ENCODE data around the gene BAZ2B.

Gene BAZ2B

DNA sequence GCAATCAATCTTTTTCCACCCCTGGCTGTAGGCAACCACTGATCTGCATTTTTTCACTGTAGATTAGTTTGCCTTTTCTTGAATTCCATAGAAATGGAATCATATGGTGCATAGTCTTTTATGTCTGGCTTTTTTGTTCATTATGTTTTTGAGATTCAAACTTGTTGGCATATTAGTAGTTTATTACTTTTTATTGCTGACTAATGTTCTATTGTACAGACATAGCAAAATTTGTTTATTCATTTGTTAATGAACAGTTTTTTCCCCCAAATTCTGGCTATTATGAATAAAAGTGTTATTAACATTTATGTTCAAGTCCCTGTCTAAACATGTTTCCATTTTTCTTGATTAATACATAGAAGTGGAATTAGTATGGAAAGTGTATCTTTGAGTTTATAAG is 308.4 kb downstream of the BAZ2B start:
- no peak for ATAC-seq
- TF ChIP-seq ISL1 (CRISPR knock-in tag; IDR thresholded peaks at IDR 0.05) = no peak
- TF ChIP-seq, protein P1, sequence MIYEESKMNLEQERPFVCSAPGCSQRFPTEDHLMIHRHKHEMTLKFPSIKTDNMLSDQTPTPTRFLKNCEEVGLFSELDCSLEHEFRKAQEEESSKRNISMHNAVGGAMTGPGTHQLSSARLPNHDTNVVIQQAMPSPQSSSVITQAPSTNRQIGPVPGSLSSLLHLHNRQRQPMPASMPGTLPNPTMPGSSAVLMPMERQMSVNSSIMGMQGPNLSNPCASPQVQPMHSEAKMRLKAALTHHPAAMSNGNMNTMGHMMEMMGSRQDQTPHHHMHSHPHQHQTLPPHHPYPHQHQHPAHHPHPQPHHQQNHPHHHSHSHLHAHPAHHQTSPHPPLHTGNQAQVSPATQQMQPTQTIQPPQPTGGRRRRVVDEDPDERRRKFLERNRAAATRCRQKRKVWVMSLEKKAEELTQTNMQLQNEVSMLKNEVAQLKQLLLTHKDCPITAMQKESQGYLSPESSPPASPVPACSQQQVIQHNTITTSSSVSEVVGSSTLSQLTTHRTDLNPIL (CRISPR knock-in tag; IDR thresholded peaks at IDR 0.05; ENCODE audit: low read depth) = no peak
- TF ChIP-seq, protein P2, sequence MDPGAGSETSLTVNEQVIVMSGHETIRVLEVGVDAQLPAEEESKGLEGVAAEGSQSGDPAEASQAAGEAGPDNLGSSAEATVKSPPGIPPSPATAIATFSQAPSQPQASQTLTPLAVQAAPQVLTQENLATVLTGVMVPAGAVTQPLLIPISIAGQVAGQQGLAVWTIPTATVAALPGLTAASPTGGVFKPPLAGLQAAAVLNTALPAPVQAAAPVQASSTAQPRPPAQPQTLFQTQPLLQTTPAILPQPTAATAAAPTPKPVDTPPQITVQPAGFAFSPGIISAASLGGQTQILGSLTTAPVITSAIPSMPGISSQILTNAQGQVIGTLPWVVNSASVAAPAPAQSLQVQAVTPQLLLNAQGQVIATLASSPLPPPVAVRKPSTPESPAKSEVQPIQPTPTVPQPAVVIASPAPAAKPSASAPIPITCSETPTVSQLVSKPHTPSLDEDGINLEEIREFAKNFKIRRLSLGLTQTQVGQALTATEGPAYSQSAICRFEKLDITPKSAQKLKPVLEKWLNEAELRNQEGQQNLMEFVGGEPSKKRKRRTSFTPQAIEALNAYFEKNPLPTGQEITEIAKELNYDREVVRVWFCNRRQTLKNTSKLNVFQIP (CRISPR knock-in tag; IDR thresholded peaks at IDR 0.05; ENCODE audit: borderline replicate concordance, low read depth) = no peak
- TF ChIP-seq, protein P3, sequence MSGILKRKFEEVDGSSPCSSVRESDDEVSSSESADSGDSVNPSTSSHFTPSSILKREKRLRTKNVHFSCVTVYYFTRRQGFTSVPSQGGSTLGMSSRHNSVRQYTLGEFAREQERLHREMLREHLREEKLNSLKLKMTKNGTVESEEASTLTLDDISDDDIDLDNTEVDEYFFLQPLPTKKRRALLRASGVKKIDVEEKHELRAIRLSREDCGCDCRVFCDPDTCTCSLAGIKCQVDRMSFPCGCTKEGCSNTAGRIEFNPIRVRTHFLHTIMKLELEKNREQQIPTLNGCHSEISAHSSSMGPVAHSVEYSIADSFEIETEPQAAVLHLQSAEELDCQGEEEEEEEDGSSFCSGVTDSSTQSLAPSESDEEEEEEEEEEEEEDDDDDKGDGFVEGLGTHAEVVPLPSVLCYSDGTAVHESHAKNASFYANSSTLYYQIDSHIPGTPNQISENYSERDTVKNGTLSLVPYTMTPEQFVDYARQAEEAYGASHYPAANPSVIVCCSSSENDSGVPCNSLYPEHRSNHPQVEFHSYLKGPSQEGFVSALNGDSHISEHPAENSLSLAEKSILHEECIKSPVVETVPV (CRISPR knock-in tag; IDR thresholded peaks at IDR 0.05) = no peak
- no peak for TF ChIP-seq ZNF565 (CRISPR knock-in tag; conservative IDR thresholded peaks at IDR 0.05; ENCODE audit: low read depth)
- TF ChIP-seq, protein P4, sequence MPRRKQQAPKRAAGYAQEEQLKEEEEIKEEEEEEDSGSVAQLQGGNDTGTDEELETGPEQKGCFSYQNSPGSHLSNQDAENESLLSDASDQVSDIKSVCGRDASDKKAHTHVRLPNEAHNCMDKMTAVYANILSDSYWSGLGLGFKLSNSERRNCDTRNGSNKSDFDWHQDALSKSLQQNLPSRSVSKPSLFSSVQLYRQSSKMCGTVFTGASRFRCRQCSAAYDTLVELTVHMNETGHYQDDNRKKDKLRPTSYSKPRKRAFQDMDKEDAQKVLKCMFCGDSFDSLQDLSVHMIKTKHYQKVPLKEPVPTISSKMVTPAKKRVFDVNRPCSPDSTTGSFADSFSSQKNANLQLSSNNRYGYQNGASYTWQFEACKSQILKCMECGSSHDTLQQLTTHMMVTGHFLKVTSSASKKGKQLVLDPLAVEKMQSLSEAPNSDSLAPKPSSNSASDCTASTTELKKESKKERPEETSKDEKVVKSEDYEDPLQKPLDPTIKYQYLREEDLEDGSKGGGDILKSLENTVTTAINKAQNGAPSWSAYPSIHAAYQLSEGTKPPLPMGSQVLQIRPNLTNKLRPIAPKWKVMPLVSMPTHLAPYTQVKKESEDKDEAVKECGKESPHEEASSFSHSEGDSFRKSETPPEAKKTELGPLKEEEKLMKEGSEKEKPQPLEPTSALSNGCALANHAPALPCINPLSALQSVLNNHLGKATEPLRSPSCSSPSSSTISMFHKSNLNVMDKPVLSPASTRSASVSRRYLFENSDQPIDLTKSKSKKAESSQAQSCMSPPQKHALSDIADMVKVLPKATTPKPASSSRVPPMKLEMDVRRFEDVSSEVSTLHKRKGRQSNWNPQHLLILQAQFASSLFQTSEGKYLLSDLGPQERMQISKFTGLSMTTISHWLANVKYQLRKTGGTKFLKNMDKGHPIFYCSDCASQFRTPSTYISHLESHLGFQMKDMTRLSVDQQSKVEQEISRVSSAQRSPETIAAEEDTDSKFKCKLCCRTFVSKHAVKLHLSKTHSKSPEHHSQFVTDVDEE (CRISPR knock-in tag; IDR thresholded peaks at IDR 0.05) = no peak
- TF ChIP-seq, protein P5, sequence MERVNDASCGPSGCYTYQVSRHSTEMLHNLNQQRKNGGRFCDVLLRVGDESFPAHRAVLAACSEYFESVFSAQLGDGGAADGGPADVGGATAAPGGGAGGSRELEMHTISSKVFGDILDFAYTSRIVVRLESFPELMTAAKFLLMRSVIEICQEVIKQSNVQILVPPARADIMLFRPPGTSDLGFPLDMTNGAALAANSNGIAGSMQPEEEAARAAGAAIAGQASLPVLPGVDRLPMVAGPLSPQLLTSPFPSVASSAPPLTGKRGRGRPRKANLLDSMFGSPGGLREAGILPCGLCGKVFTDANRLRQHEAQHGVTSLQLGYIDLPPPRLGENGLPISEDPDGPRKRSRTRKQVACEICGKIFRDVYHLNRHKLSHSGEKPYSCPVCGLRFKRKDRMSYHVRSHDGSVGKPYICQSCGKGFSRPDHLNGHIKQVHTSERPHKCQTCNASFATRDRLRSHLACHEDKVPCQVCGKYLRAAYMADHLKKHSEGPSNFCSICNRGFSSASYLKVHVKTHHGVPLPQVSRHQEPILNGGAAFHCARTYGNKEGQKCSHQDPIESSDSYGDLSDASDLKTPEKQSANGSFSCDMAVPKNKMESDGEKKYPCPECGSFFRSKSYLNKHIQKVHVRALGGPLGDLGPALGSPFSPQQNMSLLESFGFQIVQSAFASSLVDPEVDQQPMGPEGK (CRISPR knock-in tag; IDR thresholded peaks at IDR 0.05; ENCODE audit: borderline replicate concordance) = no peak
- no peak for TF ChIP-seq OSR1 (CRISPR knock-in tag; IDR thresholded peaks at IDR 0.05)
- no peak for TF ChIP-seq RARB (CRISPR knock-in tag; IDR thresholded peaks at IDR 0.05)
- no peak for TF ChIP-seq ZC3H10 (CRISPR knock-in tag; IDR thresholded peaks at IDR 0.05)
- TF ChIP-seq CSDC2 (CRISPR knock-in tag; IDR thresholded peaks at IDR 0.05) = no peak
- no peak for TF ChIP-seq SNAI2 (CRISPR knock-in tag; IDR thresholded peaks at IDR 0.05)
- no peak for TF ChIP-seq ESRRG (CRISPR knock-in tag; IDR thresholded peaks at IDR 0.05)

DNA sequence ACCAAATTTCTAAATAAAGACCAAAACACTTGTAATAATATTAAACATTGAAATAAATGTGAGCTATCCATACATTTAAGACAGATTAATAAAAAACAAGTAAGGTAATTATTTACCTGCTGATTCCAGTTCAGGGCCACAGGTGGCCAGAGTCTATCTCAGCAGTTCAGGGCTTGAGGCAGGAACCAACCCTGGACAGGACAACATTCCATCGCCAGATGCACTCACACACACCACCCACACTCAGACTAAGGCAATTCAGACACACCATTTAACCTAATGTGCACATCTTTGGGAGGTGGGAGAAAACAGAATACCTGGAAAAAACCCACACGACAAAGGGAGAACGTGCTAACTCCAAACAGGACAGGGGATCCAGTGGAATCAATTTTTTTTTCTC is 315.8 kb downstream of the BAZ2B start:
- no peak for ATAC-seq

DNA sequence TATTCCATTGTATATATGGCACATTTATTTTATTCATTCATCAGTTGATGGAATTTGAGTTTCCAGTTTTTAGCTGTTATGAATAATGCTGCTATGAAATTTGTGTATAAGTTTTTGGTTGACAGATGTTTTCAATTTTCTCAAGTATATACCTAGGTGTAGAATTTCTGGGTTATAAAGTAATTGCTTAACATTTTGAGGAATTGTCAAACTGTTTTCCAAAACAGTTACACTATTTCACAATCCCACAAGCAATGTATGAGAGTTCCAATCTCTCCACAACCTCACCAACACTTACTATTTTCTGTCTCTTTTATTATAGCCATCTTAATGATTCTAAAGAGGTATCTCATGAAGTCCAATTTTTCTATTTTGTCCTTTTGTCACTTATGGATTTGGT is 317.4 kb downstream of the BAZ2B start:
- ATAC-seq = no peak
- TF ChIP-seq ZC3H10 (CRISPR knock-in tag; IDR thresholded peaks at IDR 0.05) (no peak), ZNF8 (CRISPR knock-in tag; IDR thresholded peaks at IDR 0.05) (no peak), ZNF565 (CRISPR knock-in tag; conservative IDR thresholded peaks at IDR 0.05; ENCODE audit: low read depth) (no peak), TCF4 (CRISPR knock-in tag; IDR thresholded peaks at IDR 0.05; ENCODE audit: borderline replicate concordance) (no peak), OSR1 (CRISPR knock-in tag; IDR thresholded peaks at IDR 0.05) (no peak), ZNF70 (CRISPR knock-in tag; IDR thresholded peaks at IDR 0.05) (no peak)

More for the DNA sequence above, 315.8 kb downstream of the BAZ2B start:
- TF ChIP-seq CSDC2 (CRISPR knock-in tag; IDR thresholded peaks at IDR 0.05) (no peak), TOX (CRISPR knock-in tag; IDR thresholded peaks at IDR 0.05; ENCODE audit: borderline replicate concordance) (no peak)

DNA sequence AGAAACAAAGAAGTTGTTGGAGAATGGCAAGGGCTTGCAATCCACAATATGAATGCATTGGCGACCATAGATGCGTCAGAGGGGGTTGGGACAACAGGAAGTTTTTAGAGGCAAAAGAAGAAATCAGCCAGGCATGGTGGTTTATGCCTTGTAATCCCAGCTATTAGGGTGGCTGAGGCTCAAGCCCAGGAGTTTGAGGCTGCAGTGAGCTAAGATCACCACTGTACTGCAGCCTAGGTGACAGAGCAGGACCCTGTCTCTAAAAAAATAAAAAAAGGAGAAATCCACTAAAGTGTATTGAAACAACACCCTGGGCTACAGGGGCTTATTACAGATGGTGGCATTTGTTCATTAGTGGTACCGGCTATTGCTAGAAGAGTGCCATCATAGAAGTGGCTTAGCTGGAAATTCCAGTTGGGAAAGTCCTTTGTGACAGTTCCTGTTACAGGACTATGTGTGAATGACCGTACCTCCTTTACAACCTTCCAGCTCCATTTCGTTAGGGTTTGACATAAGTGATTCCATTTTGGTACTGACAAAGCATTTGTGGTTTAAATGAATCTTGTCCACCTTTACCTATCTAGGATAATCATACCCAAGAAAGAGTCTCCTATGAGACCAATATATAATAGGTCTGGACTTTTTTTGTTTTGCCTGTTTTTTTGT is 319.2 kb downstream of the BAZ2B start:
- TF ChIP-seq ESRRG (CRISPR knock-in tag; IDR thresholded peaks at IDR 0.05) (no peak), ZNF565 (CRISPR knock-in tag; conservative IDR thresholded peaks at IDR 0.05; ENCODE audit: low read depth) (no peak), ZFP30 (CRISPR knock-in tag; IDR thresholded peaks at IDR 0.05) (no peak), CSDC2 (CRISPR knock-in tag; IDR thresholded peaks at IDR 0.05) (no peak), GLIS3 (CRISPR knock-in tag; IDR thresholded peaks at IDR 0.05) (no peak), OSR1 (CRISPR knock-in tag; IDR thresholded peaks at IDR 0.05) (no peak)
- TF ChIP-seq, protein P1 (CRISPR knock-in tag; IDR thresholded peaks at IDR 0.05; ENCODE audit: low read depth) = no peak
- ATAC-seq = no peak

Data from SK-N-SH treated with all-trans-retinoic acid at 6 μM for 48 hours (cell line).